Measurements from ENCODE around the gene NHS. TPM values are rescaled to one million over a fixed set of nuclear protein-coding genes. Genes with fewer than 3 reads are reported as not detected.
A peak's percentile ranks its signal among the peaks of the same experiment; 100 is the strongest.

Gene NHS
- total RNA-seq, 1 experiment from 2014 or later: 2.4 TPM

DNA sequence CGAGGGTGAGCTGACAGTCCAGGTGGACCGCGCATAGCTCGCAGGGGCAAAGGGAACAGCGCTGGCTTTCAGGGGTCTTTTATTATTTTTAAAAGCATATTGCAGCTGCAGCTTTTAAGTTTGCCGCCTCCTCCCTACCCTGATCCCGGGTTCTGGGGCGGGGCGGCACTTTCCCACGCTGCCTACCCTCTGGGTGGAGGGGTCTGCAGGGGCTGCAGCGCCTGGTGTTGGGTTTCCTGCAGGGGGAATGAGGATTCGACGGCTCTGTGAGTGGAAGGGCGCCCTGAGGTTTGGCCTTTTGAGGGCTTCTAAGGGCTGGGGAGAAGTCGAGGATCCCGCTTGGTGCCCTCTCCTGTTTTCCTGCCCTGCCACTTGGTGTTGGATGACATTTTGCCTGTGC lies 281.6 kb downstream of the NHS start:
- in situ Hi-C loops (cut with HindIII; ENCODE audit: low pct_unique_long_range_greater_than_20kb, low sequenced_read_pairs): no loop called here
- DNase-seq (ENCODE audit: low read depth): no peak

DNA sequence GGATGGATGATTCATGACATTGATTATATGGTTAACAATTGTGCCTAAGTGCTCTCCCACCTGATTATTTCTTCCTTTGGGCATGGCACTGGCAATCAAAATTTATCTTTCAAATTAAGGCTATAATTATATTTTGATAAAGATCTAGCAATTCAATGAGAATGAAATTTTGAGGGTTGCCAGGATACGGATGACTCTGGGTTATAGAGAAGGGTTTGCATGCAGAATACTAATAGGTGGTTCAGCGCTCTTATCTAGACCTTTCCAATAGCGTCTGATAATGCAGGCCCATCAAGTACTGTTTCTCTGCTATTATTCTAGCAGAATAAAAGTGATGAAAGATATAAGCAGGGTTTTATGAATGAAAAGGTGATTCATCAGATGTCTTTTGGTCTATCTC lies 287.4 kb downstream of the NHS start:
- DNase-seq (ENCODE audit: low read depth): no peak
- in situ Hi-C loops (cut with HindIII; ENCODE audit: low pct_unique_long_range_greater_than_20kb, low sequenced_read_pairs): no loop called here

GRCh38 chrX:17668929-17669328 lies 293.9 kb downstream of the NHS start:
- in situ Hi-C loops (cut with HindIII; ENCODE audit: low pct_unique_long_range_greater_than_20kb, low sequenced_read_pairs): no loop called here
- DNase-seq (ENCODE audit: low read depth): no peak

- in situ Hi-C loops (cut with HindIII; ENCODE audit: low pct_unique_long_range_greater_than_20kb, low sequenced_read_pairs): no loop called here
- no peak for DNase-seq (ENCODE audit: low read depth)
Measured at GRCh38 chrX:17669458-17669857, 294.5 kb downstream of the NHS start.

DNA sequence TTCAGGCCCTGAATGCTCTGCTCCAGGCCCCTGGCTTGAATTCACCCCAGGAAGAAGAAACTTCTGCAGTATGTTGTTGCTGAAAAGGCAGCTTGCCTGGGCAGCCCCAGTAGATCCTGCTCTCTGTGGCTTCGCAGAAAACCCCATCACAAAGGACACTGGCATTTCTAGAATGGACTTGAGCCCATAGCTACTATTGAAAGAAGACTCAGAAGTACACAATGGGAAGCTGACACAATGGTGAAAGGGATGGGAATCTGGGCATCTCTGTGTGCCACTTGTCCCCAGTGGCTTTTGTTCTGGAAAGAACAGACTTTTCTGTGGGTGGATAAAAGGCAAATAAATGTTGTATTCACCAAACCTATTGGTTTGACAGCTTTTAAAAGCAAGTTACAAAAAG lies 294.9 kb downstream of the NHS start:
- in situ Hi-C loops (cut with HindIII; ENCODE audit: low pct_unique_long_range_greater_than_20kb, low sequenced_read_pairs): no loop called here
- no peak for DNase-seq (ENCODE audit: low read depth)

DNA sequence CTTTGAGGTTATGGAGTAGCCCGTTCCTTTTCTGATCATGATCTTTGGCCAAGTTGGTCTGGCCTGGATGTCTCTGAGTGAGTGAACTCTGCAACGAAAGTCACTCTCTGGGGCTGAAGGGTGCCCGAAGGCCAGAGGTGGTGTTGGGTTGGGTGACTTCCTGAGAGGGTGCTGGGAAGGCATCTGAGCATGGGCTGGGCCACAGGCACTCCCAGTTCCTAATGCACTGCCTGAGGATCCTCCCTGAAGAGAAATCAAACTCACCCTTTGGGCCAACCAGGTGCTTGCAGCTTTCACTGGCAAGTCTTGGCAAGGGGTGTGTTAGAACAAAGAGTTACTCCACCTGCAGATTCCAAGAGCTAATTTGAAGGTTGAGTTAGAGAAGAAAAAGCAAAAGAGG lies 295.9 kb downstream of the NHS start:
- no peak for DNase-seq (ENCODE audit: low read depth)
- in situ Hi-C loops (cut with HindIII; ENCODE audit: low pct_unique_long_range_greater_than_20kb, low sequenced_read_pairs): no loop called here

- in situ Hi-C loops (cut with HindIII; ENCODE audit: low pct_unique_long_range_greater_than_20kb, low sequenced_read_pairs): no loop called here
- no peak for DNase-seq (ENCODE audit: low read depth)
Measured at GRCh38 chrX:17674601-17675000, 299.6 kb downstream of the NHS start.

GRCh38 chrX:17679261-17679660 lies 304.3 kb downstream of the NHS start:
- in situ Hi-C loops (cut with HindIII; ENCODE audit: low pct_unique_long_range_greater_than_20kb, low sequenced_read_pairs): no loop called here
- no peak for DNase-seq (ENCODE audit: low read depth)

DNA sequence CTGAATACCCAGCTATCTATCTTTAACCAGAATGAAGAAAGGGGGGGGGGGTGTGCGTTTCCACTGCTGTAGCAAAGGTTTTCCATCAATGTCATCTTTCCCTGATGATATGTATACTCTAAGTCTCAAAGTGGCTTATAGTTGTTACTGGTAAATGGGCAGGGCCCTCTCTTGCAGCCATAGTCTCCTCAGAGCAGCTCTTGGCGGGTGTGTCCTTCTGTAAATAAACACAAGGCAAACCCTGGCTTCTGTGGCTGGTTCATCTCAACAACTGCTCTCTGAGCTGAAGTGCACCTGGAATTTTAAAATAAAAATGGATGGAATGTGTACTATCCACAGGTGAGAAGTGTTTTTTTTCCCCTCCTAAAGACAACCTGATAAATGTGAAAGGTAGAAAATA lies 304.8 kb downstream of the NHS start:
- peak; percentile 28 for DNase-seq (ENCODE audit: low read depth)
- in situ Hi-C loops (cut with HindIII; ENCODE audit: low pct_unique_long_range_greater_than_20kb, low sequenced_read_pairs): no loop called here

DNA sequence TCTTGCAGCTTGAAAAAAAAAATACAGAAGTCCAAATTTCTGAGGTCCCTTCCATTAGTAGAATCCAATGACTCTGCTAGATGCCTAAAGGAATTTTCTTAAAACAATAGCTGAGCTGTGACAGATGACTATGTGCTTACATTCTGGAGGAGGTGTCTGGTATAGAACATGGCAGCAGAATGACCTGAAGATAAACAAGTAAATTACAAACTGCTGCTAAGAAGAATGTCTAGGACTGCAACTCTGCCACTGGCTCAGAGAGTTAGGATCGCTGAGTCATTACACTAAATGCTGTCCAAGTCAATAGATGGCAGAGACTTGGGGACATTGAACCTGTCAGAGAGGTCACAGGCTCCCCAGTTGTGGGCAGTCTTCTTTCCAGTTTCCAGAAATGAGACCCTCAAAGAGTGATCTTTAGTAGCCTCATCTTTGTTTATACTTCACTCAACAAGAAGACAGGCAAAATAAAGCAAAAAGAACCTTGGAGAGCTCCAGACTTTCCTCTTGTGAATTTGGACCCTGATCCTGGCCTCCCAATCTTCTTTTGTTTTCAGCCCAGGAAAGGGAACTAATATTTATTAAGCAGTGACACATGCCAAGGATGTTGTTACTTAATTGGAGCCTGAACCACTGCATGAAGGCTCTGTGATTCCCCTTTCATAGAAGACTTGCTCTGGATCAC lies 305.9 kb downstream of the NHS start:
- in situ Hi-C loops (cut with HindIII; ENCODE audit: low pct_unique_long_range_greater_than_20kb, low sequenced_read_pairs): no loop called here
- peak; percentile 63 for DNase-seq (ENCODE audit: low read depth)

DNA sequence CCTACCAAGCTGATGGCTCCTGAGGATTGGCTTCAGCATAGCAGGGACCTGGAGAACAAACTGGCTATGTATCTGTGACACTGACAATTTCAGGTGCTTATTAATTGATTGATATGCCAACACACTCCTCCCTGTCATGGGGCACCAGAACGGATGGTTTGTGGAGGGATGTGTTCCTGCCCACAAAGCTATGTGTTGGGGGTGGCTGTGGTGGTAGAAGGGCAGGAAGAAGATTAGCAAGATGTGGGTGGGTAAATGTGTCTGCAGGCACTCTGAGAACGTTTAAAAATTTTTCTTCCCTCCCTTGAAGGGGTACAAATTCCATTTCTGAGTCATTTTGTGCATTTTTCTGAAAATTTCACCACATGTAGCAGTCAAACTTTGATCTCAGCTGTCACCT lies 307.3 kb downstream of the NHS start:
- in situ Hi-C loops (cut with HindIII; ENCODE audit: low pct_unique_long_range_greater_than_20kb, low sequenced_read_pairs): no loop called here
- no peak for DNase-seq (ENCODE audit: low read depth)

- in situ Hi-C loops (cut with HindIII; ENCODE audit: low pct_unique_long_range_greater_than_20kb, low sequenced_read_pairs): no loop called here
- no peak for DNase-seq (ENCODE audit: low read depth)
Measured at GRCh38 chrX:17685026-17685425, 310.0 kb downstream of the NHS start.

GRCh38 chrX:17687648-17688047 lies 312.6 kb downstream of the NHS start:
- DNase-seq (ENCODE audit: low read depth): no peak
- in situ Hi-C loops (cut with HindIII; ENCODE audit: low pct_unique_long_range_greater_than_20kb, low sequenced_read_pairs): no loop called here

DNA sequence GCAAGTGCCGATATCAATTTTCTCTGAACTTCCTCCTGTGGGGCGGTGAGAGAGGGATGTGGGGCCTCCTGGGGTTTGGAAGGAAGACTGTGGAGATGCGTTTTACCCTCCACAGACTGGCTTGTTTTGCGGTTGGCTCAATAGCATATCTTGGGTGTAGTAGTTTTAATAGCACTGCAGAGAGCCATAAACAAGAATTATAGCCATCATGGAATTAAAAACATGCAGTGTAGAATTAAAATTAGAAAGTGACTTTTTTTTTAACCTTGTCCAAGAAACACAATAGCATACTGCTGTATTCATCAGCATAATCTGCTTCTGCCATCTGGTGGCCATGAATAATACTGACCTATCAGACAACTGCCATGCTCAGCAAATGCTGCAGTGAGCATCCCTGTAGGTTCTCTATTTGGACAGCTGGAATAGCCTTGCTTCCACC lies 315.0 kb downstream of the NHS start:
- DNase-seq (ENCODE audit: low read depth): peak; percentile 64
- in situ Hi-C loops (cut with HindIII; ENCODE audit: low pct_unique_long_range_greater_than_20kb, low sequenced_read_pairs): no loop called here

- DNase-seq (ENCODE audit: low read depth): peak; percentile 35
- in situ Hi-C loops (cut with HindIII; ENCODE audit: low pct_unique_long_range_greater_than_20kb, low sequenced_read_pairs): no loop called here
Measured at GRCh38 chrX:17692709-17693346, 317.8 kb downstream of the NHS start.

DNA sequence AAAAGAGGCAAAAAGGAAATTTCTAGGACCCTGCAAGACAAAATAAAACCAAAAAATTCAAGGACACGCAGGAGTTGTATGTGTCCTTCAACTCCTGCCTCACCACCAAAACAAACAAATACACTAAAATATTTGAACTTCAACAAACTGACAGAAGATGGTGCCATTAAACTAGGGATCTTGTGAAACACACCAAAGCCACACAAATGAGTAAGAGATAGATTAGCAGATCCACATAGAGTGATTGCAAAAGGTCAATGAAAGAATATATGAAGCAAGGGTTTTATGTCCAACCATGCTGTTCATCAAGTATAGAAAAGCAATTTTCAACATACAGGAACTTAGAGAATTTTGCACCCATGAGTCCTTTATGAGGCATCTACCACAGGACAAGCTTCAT lies 322.2 kb downstream of the NHS start:
- DNase-seq (ENCODE audit: low read depth): no peak
- in situ Hi-C loops (cut with HindIII; ENCODE audit: low pct_unique_long_range_greater_than_20kb, low sequenced_read_pairs): no loop called here

GRCh38 chrX:17700976-17701375 lies 326.0 kb downstream of the NHS start:
- in situ Hi-C loops (cut with HindIII; ENCODE audit: low pct_unique_long_range_greater_than_20kb, low sequenced_read_pairs): no loop called here
- DNase-seq (ENCODE audit: low read depth): no peak

DNA sequence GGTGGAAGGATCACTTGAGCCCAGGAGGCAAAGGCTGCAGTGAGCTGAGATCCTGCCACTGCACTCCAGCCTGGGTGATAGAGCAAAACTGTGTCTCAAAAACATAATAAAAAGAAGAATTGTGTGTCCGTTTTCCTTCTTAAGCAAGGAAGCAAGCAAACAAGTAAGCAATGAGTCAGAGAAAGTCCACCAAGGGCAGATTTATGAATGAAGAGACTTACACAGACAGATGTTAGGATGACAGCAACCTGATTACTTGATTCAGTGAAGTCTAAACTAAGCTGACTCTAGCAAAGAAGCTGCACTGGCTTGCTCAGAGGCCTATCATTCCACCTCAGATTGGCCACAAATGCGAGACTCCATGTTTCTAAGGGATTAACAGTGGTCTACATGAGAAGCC lies 328.2 kb downstream of the NHS start:
- in situ Hi-C loops (cut with HindIII; ENCODE audit: low pct_unique_long_range_greater_than_20kb, low sequenced_read_pairs): no loop called here
- DNase-seq (ENCODE audit: low read depth): no peak

GRCh38 chrX:17705211-17705610 lies 330.2 kb downstream of the NHS start:
- no peak for DNase-seq (ENCODE audit: low read depth)
- in situ Hi-C loops (cut with HindIII; ENCODE audit: low pct_unique_long_range_greater_than_20kb, low sequenced_read_pairs): no loop called here

DNA sequence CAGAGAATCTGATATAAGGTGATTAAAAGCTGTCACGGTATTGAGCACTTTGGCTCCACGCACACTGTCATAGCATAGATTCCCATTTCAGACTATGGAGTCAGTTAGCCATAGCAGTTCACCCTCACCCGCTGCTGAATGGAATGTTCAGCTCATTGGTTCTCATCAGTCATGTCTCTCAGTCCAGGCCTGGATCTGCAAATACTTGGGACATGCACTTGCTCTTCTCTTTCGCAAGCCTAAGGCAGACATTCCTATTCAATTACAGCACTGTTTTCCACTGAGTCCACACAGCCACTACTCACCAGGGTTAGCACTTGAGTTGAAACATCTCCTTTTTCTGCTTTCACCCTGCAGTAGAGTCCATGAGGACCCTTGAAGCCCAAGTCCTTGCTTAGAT lies 331.7 kb downstream of the NHS start:
- in situ Hi-C loops (cut with HindIII; ENCODE audit: low pct_unique_long_range_greater_than_20kb, low sequenced_read_pairs): no loop called here
- DNase-seq (ENCODE audit: low read depth): peak; percentile 12
